Sigmoid colon (tissue), 7 donors: ENCODE results near the gene IL3. TPM values are rescaled to one million over a fixed set of nuclear protein-coding genes. Genes with fewer than 3 reads are reported as not detected.

Source experiments
- DNase-seq: peaks from one replicate; pipeline ENCODE4 v3.0.0-alpha.2; 2019
- H3K27ac ChIP-seq, 4 donors: fragments of 200-600 bp; sonication (generic); one replicate each; pipeline ENCODE4 v1.5.1; 2016 to 2019; ENCODE audit warnings: mild to moderate bottlenecking in 1 of 4
- H3K27me3 ChIP-seq, 3 donors: fragments of 200-600 bp; sonication (generic); one replicate each; pipeline ENCODE4 v1.5.1; 2019; ENCODE audit warnings: mild to moderate bottlenecking in 1 of 3
- H3K36me3 ChIP-seq, 4 donors: fragments of 200-600 bp; sonication (generic); one replicate each; pipeline ENCODE4 v1.5.1; 2016 to 2019
- H3K4me1 ChIP-seq, 4 donors: fragments of 200-600 bp; sonication (generic); one replicate each; pipeline ENCODE4 v1.5.1; 2017 to 2019
- H3K4me3 ChIP-seq, 4 donors: fragments of 200-600 bp; sonication (generic); one replicate each; pipeline ENCODE4 v1.5.1; 2017 to 2019; ENCODE audit warnings: mild to moderate bottlenecking in 2 of 4, moderate library complexity in 1 of 4
- H3K9me3 ChIP-seq, 4 donors: fragments of 200-600 bp in 3 of 4; sonication (generic) in 3 of 4; one replicate each; pipeline versions ENCODE4 v1.5.1 to v1.6.1; 2013 to 2019
- CTCF ChIP-seq, 4 experiments: fragments of 450-650 bp in 3 of 4; fragments of 200-600 bp in 1 of 4; IDR thresholded peaks; one replicate each; pipeline ENCODE4 v1.5.1; 2016 to 2019; ENCODE audit warnings: antibody characterized with exemption in 4 of 4, mild to moderate bottlenecking in 3 of 4, moderate library complexity in 2 of 4
- EP300 ChIP-seq, 4 donors: sonication (generic); formaldehyde crosslinking; IDR thresholded peaks; one replicate each; pipeline ENCODE4 v1.6.1; 2017; ENCODE audit warnings: antibody characterized with exemption in 4 of 4
- POLR2A ChIP-seq, 2 donors: fragments of 450-650 bp; IDR thresholded peaks; one replicate each; pipeline ENCODE4 v1.6.1; 2016; ENCODE audit warnings: antibody characterized with exemption in 2 of 2, mild to moderate bottlenecking in 2 of 2, moderate library complexity in 2 of 2
- POLR2AphosphoS5 ChIP-seq, 4 donors: sonication (generic); formaldehyde crosslinking; IDR thresholded peaks; one replicate each; pipeline ENCODE4 v1.6.1; 2017; ENCODE audit warnings: antibody characterized with exemption in 4 of 4
- WGBS, 2 donors: extraction: QIAGEN DNeasy Blood & Tissue Kit; methylation state at CpG; one replicate each; pipeline ENCODE4 v1.1.7; 2013; 5-methylcytosine and 5-hydroxymethylcytosine counted together
- intact Hi-C: fragments of 100-400 bp; cut with DNase I; formaldehyde crosslinking; loops from one replicate; pipeline ENCODE4 v1.15.1; 2023
- polyA plus RNA-seq, 3 donors: library from polyadenylated mRNA; stranded (reverse); fragments of 200-250 nt; gene quantifications; one replicate each; pipeline ENCODE4 v1.2.3, GENCODE V29; 2013
- total RNA-seq, 4 donors: library from RNA; depleted of rRNA; stranded (reverse); fragments of >200 nt; gene quantifications; one replicate each; pipeline ENCODE4 v1.1.0, GENCODE V29; 2016
- donor health status: healthy with polysubstance abuse.
- donor health status: Bipolar disorder and iron deficiency.
- donor health status: healthy.

The IL3 gene
- total and polyA plus RNA-seq, 7 donors: not detected

GRCh38 chr5:132058646-132059042 is 1.8 kb upstream of the IL3 start:
- Histone ChIP-seq H3K4me1 (no peaks in the 10 kb centered on the region), H3K27me3 (no peaks in the 10 kb centered on the region), H3K4me3 (no peak overlapping the region), H3K27ac (no peak overlapping the region), H3K9me3 (no peaks in the 10 kb centered on the region), H3K36me3 (no peaks in the 10 kb centered on the region)
- TF ChIP-seq POLR2A (IDR thresholded peaks at IDR 0.05) (no peak), CTCF (IDR thresholded peaks at IDR 0.05) (no peak), EP300 (IDR thresholded peaks at IDR 0.05) (no peak)
- WGBS, 2 donors: 85 to 88% methylated on average over 7 of the region's 7 CpGs
- intact Hi-C loops: no loop called here
- peak; percentile 33 for DNase-seq

GRCh38 chr5:132059043-132059695 is 1.3 kb upstream of the IL3 start:
- DNase-seq: peak; percentile 52
- no peaks in the 10 kb centered on the region for H3K27me3 ChIP-seq
- H3K9me3 ChIP-seq: no peaks in the 10 kb centered on the region
- TF ChIP-seq POLR2A (IDR thresholded peaks at IDR 0.05): no peak
- no peak for TF ChIP-seq POLR2AphosphoS5 (IDR thresholded peaks at IDR 0.05)
- no peak for TF ChIP-seq EP300 (IDR thresholded peaks at IDR 0.05)
- no peak for TF ChIP-seq CTCF (IDR thresholded peaks at IDR 0.05)
- H3K4me3 ChIP-seq: no peak overlapping the region
- H3K4me1 ChIP-seq: no peaks in the 10 kb centered on the region
- WGBS, 2 donors: 81 to 88% methylated on average over 9 of the region's 9 CpGs
- no peaks in the 10 kb centered on the region for H3K36me3 ChIP-seq
- intact Hi-C loops: no loop called here
- H3K27ac ChIP-seq: no peak overlapping the region

GRCh38 chr5:132059696-132060500 is 557 bp upstream of the IL3 start:
- WGBS, 2 donors: 91 to 92% methylated on average over 13 of the region's 13 CpGs
- intact Hi-C loops: no loop called here
- Histone ChIP-seq H3K36me3 (no peaks in the 10 kb centered on the region), H3K4me3 (no peak overlapping the region), H3K27me3 (no peaks in the 10 kb centered on the region), H3K9me3 (no peaks in the 10 kb centered on the region), H3K27ac (no peak overlapping the region), H3K4me1 (no peaks in the 10 kb centered on the region)
- TF ChIP-seq POLR2A (IDR thresholded peaks at IDR 0.05): no peak
- no peak for TF ChIP-seq CTCF (IDR thresholded peaks at IDR 0.05)
- TF ChIP-seq POLR2AphosphoS5 (IDR thresholded peaks at IDR 0.05): no peak
- TF ChIP-seq EP300 (IDR thresholded peaks at IDR 0.05): no peak
- DNase-seq: peak; percentile 35

- intact Hi-C loops: loop anchor here (2.0 kb wide), 1 partner anchor 474 kb away; no protein-coding TSS in a partner anchor
- Histone ChIP-seq H3K4me1 (no peaks in the 10 kb centered on the region), H3K27me3 (no peaks in the 10 kb centered on the region), H3K27ac (no peak overlapping the region), H3K36me3 (no peaks in the 10 kb centered on the region), H3K9me3 (no peaks in the 10 kb centered on the region), H3K4me3 (no peak overlapping the region)
- peak; percentile 73 for DNase-seq
- TF ChIP-seq CTCF (IDR thresholded peaks at IDR 0.05) (peak; percentile 39 to 97 (median 75)), POLR2AphosphoS5 (IDR thresholded peaks at IDR 0.05) (no peak), POLR2A (IDR thresholded peaks at IDR 0.05) (no peak), EP300 (IDR thresholded peaks at IDR 0.05) (no peak)
- 25 to 46% methylated on average over 9 of the region's 9 CpGs for WGBS, 2 donors
Observed at GRCh38 chr5:132063090-132063911, 2.8 kb downstream of the IL3 start.
